ENCODE data around the gene SCUBE2.

DNA sequence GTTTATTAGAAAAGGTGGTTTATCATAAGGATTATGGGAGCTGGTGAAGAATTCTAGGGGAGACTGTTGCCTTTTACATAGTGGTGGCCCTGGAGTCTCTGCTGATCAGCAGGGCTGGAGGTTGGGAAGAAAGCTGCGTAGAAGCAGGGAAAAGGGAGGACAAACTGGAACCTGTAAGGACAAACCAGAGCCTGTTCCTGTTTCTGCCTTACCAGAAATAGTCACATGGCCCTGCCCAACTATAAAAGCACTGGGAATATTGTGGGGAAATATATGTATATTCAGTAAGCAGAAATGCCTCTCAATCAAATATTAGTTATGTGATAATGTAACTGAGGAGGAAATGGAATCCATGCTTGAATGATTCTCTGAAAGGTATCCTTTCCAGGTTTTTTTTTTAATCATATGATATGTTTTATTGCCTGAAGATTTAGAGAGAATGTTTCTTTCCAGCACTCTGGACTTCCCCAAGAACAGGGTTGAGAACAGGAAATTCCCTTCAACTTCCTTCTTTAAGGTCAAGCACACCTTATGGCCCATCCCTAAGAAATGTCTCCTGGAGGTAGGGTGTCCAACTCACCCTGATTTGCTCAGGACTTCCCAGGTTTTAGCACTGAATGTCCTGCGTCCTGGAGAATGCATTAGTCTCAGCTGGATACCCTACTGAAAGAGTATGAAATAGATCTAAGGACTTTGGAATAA is 33.9 kb upstream of the SCUBE2 start:
- no peak for TF ChIP-seq EZH2 (IDR thresholded peaks at IDR 0.05; ENCODE audit: low read length, missing control alignments)
- TF ChIP-seq, protein P1, sequence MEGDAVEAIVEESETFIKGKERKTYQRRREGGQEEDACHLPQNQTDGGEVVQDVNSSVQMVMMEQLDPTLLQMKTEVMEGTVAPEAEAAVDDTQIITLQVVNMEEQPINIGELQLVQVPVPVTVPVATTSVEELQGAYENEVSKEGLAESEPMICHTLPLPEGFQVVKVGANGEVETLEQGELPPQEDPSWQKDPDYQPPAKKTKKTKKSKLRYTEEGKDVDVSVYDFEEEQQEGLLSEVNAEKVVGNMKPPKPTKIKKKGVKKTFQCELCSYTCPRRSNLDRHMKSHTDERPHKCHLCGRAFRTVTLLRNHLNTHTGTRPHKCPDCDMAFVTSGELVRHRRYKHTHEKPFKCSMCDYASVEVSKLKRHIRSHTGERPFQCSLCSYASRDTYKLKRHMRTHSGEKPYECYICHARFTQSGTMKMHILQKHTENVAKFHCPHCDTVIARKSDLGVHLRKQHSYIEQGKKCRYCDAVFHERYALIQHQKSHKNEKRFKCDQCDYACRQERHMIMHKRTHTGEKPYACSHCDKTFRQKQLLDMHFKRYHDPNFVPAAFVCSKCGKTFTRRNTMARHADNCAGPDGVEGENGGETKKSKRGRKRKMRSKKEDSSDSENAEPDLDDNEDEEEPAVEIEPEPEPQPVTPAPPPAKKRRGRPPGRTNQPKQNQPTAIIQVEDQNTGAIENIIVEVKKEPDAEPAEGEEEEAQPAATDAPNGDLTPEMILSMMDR (conservative IDR thresholded peaks at IDR 0.05 in 1 of 2, IDR thresholded peaks at IDR 0.05 in 1 of 2; ENCODE audit: low read depth in 1 of 2, low read length in 2 of 2), result no peak
